HepG2 (cell line): ENCODE measurements around the gene SESN1. TPM values are rescaled to one million over a fixed set of nuclear protein-coding genes. Genes with fewer than 3 reads are reported as not detected.

Experiments used
- NCOA2 ChIP-seq: sonication (generic); formaldehyde crosslinking; IDR thresholded peaks from 2 replicates; pipeline ENCODE4 v1.8.0; 2022; ENCODE audit warnings: inconsistent platforms
- XRCC5 ChIP-seq: fragments of 200-400 bp; formaldehyde crosslinking; optimal IDR thresholded peaks from 2 replicates; pipeline ENCODE3; 2017; ENCODE audit warnings: mild to moderate bottlenecking, low read length
- ZNF10 ChIP-seq: sonication (generic); formaldehyde crosslinking; IDR thresholded peaks from 2 replicates; pipeline ENCODE4 v1.4.0; 2020; ENCODE audit warnings: mild to moderate bottlenecking, low read depth, missing genetic modification reagents, borderline replicate concordance
- ZNF333 ChIP-seq: sonication (generic); formaldehyde crosslinking; IDR thresholded peaks from 2 replicates; pipeline ENCODE4 v1.4.0; 2020; ENCODE audit warnings: mild to moderate bottlenecking, missing genetic modification reagents, borderline replicate concordance
- ZNF550 ChIP-seq: sonication (generic); formaldehyde crosslinking; IDR thresholded peaks from 2 replicates; pipeline ENCODE4 v1.4.0; 2020; ENCODE audit warnings: mild to moderate bottlenecking, missing genetic modification reagents, borderline replicate concordance
- polyA plus RNA-seq, 8 experiments: library from polyadenylated mRNA; depleted of rRNA in 3 of 8; stranded (reverse) in 7 of 8; unstranded in 1 of 8; fragments of >200 nt; fragmentation: Illumina TruSeq in 4 of 8; extraction: Trizol in 4 of 8; gene quantifications; 2 replicates each; pipeline versions ENCODE4 v1.2.1 to v1.2.3, GENCODE V29; 2011 to 2016; ENCODE audit warnings: low read depth in 4 of 8, missing spikeins in 1 of 8, mixed read lengths in 1 of 8; ENCODE audit not compliant: insufficient read depth in 1 of 8
- total RNA-seq, 5 experiments: library from RNA; depleted of rRNA; stranded (reverse); fragments of >200 nt; fragmentation: Illumina TruSeq; extraction: Trizol; gene quantifications; 2 replicates each; pipeline ENCODE4 v1.2.3, GENCODE V29; 2016; ENCODE audit warnings: low read depth in 1 of 5
- TF ChIP-seq, protein P1 (sequence below), 2 experiments: fragments of 450-650 bp in 1 of 2; sonication (generic) in 1 of 2; formaldehyde crosslinking in 1 of 2; IDR thresholded peaks; 2 replicates each; pipeline versions ENCODE4 v1.6.1 to v1.8.0; 2016 to 2022; ENCODE audit warnings: antibody characterized with exemption in 1 of 2, mild to moderate bottlenecking in 1 of 2, missing genetic modification reagents in 1 of 2
- TF ChIP-seq, protein P2 (sequence below): sonication (generic); formaldehyde crosslinking; IDR thresholded peaks from 2 replicates; pipeline ENCODE4 v1.4.0; 2020; ENCODE audit warnings: mild to moderate bottlenecking, missing genetic modification reagents
- TF ChIP-seq, protein P3 (sequence below): sonication (generic); formaldehyde crosslinking; IDR thresholded peaks from 2 replicates; pipeline ENCODE4 v1.4.0; 2020; ENCODE audit warnings: missing genetic modification reagents, mild to moderate bottlenecking, borderline replicate concordance

SESN1 gene
- total and polyA plus RNA-seq, 2 of the 13 experiments (the other 11 are each of a cell fraction or from before 2014, with no cell fraction given): 24.9 to 44.7 TPM

DNA sequence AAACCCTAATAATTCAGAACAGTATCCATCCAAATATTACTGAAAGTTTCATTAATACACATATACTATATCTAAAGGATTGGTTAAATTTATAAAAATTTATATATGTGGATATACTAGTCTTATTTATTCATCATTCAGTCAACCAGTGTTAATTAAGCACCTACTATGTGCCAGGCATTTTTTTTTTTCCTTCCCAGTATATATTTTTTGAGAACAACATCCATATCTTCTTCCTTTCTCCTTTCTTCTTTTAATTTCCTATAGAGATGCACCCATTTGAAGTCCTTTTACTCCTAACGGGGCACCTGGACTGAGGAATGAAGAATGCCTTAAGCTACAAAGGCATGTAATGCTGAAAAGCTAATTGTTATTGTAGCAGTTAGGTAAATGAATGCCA is 72.8 kb downstream of the SESN1 start (continued):
- TF ChIP-seq, protein P1, sequence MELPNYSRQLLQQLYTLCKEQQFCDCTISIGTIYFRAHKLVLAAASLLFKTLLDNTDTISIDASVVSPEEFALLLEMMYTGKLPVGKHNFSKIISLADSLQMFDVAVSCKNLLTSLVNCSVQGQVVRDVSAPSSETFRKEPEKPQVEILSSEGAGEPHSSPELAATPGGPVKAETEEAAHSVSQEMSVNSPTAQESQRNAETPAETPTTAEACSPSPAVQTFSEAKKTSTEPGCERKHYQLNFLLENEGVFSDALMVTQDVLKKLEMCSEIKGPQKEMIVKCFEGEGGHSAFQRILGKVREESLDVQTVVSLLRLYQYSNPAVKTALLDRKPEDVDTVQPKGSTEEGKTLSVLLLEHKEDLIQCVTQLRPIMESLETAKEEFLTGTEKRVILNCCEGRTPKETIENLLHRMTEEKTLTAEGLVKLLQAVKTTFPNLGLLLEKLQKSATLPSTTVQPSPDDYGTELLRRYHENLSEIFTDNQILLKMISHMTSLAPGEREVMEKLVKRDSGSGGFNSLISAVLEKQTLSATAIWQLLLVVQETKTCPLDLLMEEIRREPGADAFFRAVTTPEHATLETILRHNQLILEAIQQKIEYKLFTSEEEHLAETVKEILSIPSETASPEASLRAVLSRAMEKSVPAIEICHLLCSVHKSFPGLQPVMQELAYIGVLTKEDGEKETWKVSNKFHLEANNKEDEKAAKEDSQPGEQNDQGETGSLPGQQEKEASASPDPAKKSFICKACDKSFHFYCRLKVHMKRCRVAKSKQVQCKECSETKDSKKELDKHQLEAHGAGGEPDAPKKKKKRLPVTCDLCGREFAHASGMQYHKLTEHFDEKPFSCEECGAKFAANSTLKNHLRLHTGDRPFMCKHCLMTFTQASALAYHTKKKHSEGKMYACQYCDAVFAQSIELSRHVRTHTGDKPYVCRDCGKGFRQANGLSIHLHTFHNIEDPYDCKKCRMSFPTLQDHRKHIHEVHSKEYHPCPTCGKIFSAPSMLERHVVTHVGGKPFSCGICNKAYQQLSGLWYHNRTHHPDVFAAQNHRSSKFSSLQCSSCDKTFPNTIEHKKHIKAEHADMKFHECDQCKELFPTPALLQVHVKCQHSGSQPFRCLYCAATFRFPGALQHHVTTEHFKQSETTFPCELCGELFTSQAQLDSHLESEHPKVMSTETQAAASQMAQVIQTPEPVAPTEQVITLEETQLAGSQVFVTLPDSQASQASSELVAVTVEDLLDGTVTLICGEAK (IDR thresholded peaks at IDR 0.05): no peak
- TF ChIP-seq, protein P1 (CRISPR knock-in tag; IDR thresholded peaks at IDR 0.05): no peak
- TF ChIP-seq, protein P2, sequence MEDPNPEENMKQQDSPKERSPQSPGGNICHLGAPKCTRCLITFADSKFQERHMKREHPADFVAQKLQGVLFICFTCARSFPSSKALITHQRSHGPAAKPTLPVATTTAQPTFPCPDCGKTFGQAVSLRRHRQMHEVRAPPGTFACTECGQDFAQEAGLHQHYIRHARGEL (CRISPR knock-in tag): no peak
- TF ChIP-seq XRCC5: no peak
- no peak for TF ChIP-seq ZNF550 (CRISPR knock-in tag)
- TF ChIP-seq, protein P3, sequence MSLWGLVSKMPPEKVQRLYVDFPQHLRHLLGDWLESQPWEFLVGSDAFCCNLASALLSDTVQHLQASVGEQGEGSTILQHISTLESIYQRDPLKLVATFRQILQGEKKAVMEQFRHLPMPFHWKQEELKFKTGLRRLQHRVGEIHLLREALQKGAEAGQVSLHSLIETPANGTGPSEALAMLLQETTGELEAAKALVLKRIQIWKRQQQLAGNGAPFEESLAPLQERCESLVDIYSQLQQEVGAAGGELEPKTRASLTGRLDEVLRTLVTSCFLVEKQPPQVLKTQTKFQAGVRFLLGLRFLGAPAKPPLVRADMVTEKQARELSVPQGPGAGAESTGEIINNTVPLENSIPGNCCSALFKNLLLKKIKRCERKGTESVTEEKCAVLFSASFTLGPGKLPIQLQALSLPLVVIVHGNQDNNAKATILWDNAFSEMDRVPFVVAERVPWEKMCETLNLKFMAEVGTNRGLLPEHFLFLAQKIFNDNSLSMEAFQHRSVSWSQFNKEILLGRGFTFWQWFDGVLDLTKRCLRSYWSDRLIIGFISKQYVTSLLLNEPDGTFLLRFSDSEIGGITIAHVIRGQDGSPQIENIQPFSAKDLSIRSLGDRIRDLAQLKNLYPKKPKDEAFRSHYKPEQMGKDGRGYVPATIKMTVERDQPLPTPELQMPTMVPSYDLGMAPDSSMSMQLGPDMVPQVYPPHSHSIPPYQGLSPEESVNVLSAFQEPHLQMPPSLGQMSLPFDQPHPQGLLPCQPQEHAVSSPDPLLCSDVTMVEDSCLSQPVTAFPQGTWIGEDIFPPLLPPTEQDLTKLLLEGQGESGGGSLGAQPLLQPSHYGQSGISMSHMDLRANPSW (CRISPR knock-in tag): no peak
- TF ChIP-seq ZNF333 (CRISPR knock-in tag): no peak
- TF ChIP-seq NCOA2 (CRISPR knock-in tag): no peak
- TF ChIP-seq ZNF10 (CRISPR knock-in tag): no peak
- TF ChIP-seq, all 625 proteins: peak for 0
